Astrocyte (in vitro differentiated cells and primary cell): ENCODE results near the gene PRCD. TPM values are rescaled to one million over a fixed set of nuclear protein-coding genes. Genes with fewer than 3 reads are reported as not detected.
"Not testable (repeated sequence)": the region's sequence is repeated elsewhere in the genome, so short reads cannot be mapped to it uniquely, and the experiment has no call there.

ENCODE experiments used
- DNase-seq: peaks from one replicate; pipeline ENCODE4 v3.0.0-alpha.2; 2010; ENCODE audit warnings: low read depth
- FAIRE-seq: peaks from 2 replicates; lab custom pipeline; 2011; peaks lifted over from hg19 to GRCh38; lab: Jason Lieb, UNC
- H2AFZ ChIP-seq: 2 replicates; pipeline ENCODE4 v1.6.0; 2012; ENCODE audit warnings: low read depth, low read length, inconsistent platforms
- H3K27ac ChIP-seq: 2 replicates; pipeline ENCODE4 v1.5.1; 2011; ENCODE audit warnings: low read depth, low read length, inconsistent platforms
- H3K27me3 ChIP-seq: 2 replicates; pipeline ENCODE4 v1.6.0; 2011; ENCODE audit warnings: low read length, inconsistent platforms; ENCODE audit not compliant: insufficient read depth
- H3K36me3 ChIP-seq: 2 replicates; pipeline ENCODE4 v1.5.1; 2011; ENCODE audit warnings: low read length, inconsistent platforms; ENCODE audit not compliant: insufficient read depth
- H3K4me1 ChIP-seq: 2 replicates; pipeline ENCODE4 v1.5.1; 2011; ENCODE audit warnings: low read length, inconsistent platforms; ENCODE audit not compliant: insufficient read depth
- H3K4me2 ChIP-seq: 2 replicates; pipeline ENCODE4 v1.6.0; 2012; ENCODE audit warnings: low read length, inconsistent platforms
- H3K4me3 ChIP-seq: 2 replicates; pipeline ENCODE4 v1.5.1; 2011; ENCODE audit warnings: low read depth, mild to moderate bottlenecking, low read length, inconsistent platforms; ENCODE audit not compliant: insufficient read depth
- H3K79me2 ChIP-seq: 2 replicates; pipeline ENCODE4 v1.6.0; 2012; ENCODE audit warnings: mild to moderate bottlenecking, low read length, inconsistent platforms; ENCODE audit not compliant: insufficient read depth
- H3K9ac ChIP-seq: 2 replicates; pipeline ENCODE4 v1.6.0; 2012; ENCODE audit warnings: mild to moderate bottlenecking, low read length, inconsistent platforms
- H3K9me3 ChIP-seq: 2 replicates; pipeline ENCODE4 v1.5.1; 2012; ENCODE audit warnings: low read depth, mild to moderate bottlenecking, low read length, inconsistent platforms; ENCODE audit not compliant: insufficient read depth
- H4K20me1 ChIP-seq: 2 replicates; pipeline ENCODE4 v1.6.0; 2012; ENCODE audit warnings: low read length, inconsistent platforms; ENCODE audit not compliant: insufficient read depth
- H3K27ac Mint-ChIP-seq: one replicate; pipeline ENCODE4 v1.8.0; 2021; ENCODE audit warnings: mild to moderate bottlenecking, mixed read lengths; ENCODE audit not compliant: unreplicated experiment
- H3K27me3 Mint-ChIP-seq: one replicate; pipeline ENCODE4 v1.8.0; 2021; ENCODE audit warnings: low read depth, mixed read lengths; ENCODE audit not compliant: unreplicated experiment
- H3K36me3 Mint-ChIP-seq: one replicate; pipeline ENCODE4 v1.8.0; 2021; ENCODE audit warnings: low read depth, mixed read lengths; ENCODE audit not compliant: unreplicated experiment
- H3K4me1 Mint-ChIP-seq: one replicate; pipeline ENCODE4 v1.8.0; 2021; ENCODE audit warnings: low read depth, mixed read lengths; ENCODE audit not compliant: unreplicated experiment
- H3K4me3 Mint-ChIP-seq: one replicate; pipeline ENCODE4 v1.8.0; 2021; ENCODE audit warnings: mild to moderate bottlenecking, moderate library complexity, mixed read lengths; ENCODE audit not compliant: unreplicated experiment
- H3K9me3 Mint-ChIP-seq: one replicate; pipeline ENCODE4 v1.8.0; 2021; ENCODE audit warnings: mild to moderate bottlenecking, mixed read lengths; ENCODE audit not compliant: unreplicated experiment
- EZH2 ChIP-seq: IDR thresholded peaks from 2 replicates; pipeline ENCODE4 v1.6.1; 2012; ENCODE audit warnings: mild to moderate bottlenecking, low read length, inconsistent platforms; ENCODE audit not compliant: insufficient read depth
- total RNA-seq: library from RNA; stranded (reverse); gene quantifications from 2 replicates; pipeline ENCODE4 v1.2.1, GENCODE V29; 2021
- TF ChIP-seq, protein P1 (sequence below): IDR thresholded peaks from 2 replicates; pipeline ENCODE4 v1.5.1; 2011; ENCODE audit warnings: low read depth, mild to moderate bottlenecking, inconsistent platforms, low read length, moderate library complexity; ENCODE audit not compliant: insufficient read depth

Gene PRCD
- total RNA-seq, 1 donor from 2014 or later: 2.2 TPM

DNA sequence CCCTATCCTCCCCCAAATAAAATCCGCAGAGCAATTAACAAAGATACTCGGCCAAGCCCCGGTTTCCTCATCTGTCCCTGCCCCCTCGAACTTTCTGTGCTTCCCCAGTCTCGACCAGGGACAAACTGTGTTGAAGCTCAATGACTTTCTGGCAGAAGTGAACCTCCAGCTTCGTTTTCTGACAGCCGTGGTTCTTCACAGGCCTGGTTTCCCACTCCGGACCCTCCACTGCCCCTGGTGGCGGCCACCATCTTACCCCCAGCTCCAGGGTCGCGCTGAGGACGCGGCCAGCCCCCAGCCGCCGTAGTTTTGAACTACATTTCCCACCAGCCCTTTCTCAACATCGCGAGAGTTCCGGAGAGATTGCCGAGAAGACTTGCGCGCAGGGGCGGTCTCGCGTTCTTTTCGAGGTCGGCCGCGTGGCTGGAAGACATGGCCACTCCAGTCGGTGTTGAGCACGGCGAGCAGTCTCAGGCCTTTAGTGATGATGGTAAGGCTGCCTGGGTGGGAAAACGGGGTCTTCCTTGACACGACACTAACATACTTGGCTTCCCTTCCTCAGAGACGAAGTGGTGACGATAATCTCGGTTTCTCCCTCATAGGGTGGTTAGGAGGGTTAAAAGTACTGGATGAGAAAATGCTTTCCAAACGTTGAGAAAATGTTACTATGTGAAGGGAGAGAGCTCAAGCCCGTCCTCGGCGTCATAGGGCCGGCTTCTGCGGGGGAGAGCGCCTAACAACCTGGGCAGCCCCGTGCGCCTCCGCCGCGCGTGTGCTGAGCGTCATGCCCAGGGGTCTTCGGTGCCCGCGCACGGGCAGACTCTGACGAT lies 17.7 kb downstream of the PRCD start:
- peaks cover 32% of the 10 kb centered on the region for H3K4me1 Mint-ChIP-seq
- peaks cover 6% of the 10 kb centered on the region for H3K36me3 Mint-ChIP-seq
- H3K27ac Mint-ChIP-seq: peak overlapping the region; percentile 93
- Histone ChIP-seq H3K4me2 (peak overlapping the region; percentile 87), H3K4me3 (peak overlapping the region; percentile 98), H3K9me3 (no peaks in the 10 kb centered on the region), H2AFZ (peak overlapping the region; percentile 82), H3K36me3 (peaks cover 16% of the 10 kb centered on the region), H3K27me3 (no peaks in the 10 kb centered on the region), H4K20me1 (peaks cover 41% of the 10 kb centered on the region), H3K79me2 (peaks cover 45% of the 10 kb centered on the region), H3K4me1 (peaks cover 43% of the 10 kb centered on the region), H3K9ac (peak overlapping the region; percentile 100), H3K27ac (peak overlapping the region; percentile 95)
- TF ChIP-seq EZH2: no peak
- TF ChIP-seq, protein P1, sequence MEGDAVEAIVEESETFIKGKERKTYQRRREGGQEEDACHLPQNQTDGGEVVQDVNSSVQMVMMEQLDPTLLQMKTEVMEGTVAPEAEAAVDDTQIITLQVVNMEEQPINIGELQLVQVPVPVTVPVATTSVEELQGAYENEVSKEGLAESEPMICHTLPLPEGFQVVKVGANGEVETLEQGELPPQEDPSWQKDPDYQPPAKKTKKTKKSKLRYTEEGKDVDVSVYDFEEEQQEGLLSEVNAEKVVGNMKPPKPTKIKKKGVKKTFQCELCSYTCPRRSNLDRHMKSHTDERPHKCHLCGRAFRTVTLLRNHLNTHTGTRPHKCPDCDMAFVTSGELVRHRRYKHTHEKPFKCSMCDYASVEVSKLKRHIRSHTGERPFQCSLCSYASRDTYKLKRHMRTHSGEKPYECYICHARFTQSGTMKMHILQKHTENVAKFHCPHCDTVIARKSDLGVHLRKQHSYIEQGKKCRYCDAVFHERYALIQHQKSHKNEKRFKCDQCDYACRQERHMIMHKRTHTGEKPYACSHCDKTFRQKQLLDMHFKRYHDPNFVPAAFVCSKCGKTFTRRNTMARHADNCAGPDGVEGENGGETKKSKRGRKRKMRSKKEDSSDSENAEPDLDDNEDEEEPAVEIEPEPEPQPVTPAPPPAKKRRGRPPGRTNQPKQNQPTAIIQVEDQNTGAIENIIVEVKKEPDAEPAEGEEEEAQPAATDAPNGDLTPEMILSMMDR: peak; percentile 38
- peak; percentile 85 for DNase-seq
- peaks cover 2% of the 10 kb centered on the region for H3K9me3 Mint-ChIP-seq
- no peak for FAIRE-seq
- no peaks in the 10 kb centered on the region for H3K27me3 Mint-ChIP-seq
- H3K4me3 Mint-ChIP-seq: peak overlapping the region; percentile 99

DNA sequence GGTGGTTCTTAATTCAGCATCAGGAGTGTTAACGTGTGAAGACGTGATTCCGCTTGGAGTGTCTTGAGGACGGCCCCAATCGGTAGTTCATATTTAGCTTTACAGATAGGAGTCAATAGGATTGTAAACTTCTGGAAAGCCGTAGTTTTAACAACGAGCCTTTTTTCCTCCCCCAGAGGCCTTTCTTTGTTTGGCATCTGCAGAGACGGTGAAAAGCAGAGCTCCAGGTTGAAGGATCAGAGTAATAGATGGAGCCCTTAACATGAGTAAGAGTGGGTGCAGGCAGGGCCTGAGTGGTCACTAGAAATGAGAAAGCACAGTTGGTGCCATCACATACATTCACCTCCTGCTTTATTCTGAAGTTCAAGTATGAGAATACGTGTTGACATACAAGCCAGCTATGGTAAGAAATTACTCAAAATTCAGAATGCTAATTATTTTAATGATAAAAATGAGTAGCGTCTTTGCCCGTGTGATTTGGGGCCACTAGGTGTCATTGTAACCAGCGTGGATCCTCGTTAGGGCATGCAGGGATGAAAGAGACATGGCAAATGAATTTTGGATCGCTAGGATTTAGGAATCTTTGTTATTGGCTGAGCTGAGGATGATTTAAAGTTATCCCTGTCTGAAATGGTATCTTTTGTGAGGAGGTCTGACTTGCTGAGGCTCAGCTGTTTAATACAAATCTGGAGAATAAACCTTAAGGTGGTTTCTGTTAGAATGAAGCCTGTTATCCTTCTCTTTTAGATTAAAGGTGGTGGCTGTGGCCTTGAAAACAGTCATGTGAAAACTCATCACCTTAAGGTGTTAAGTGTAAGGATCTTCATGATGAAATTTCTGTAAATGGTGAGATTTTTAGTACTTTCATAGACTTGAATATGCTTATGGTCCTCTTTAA lies 18.6 kb downstream of the PRCD start:
- Histone ChIP-seq H2AFZ (peak overlapping the region; percentile 81), H3K27ac (peak overlapping the region; percentile 95), H3K36me3 (peaks cover 16% of the 10 kb centered on the region), H3K9ac (peak overlapping the region; percentile 100), H3K4me1 (peaks cover 48% of the 10 kb centered on the region), H3K4me2 (peak overlapping the region; percentile 87), H3K79me2 (peaks cover 45% of the 10 kb centered on the region), H3K4me3 (peak overlapping the region; percentile 98), H4K20me1 (peaks cover 49% of the 10 kb centered on the region), H3K9me3 (no peaks in the 10 kb centered on the region), H3K27me3 (no peaks in the 10 kb centered on the region)
- H3K36me3 Mint-ChIP-seq: peaks cover 10% of the 10 kb centered on the region
- peaks cover 39% of the 10 kb centered on the region for H3K4me1 Mint-ChIP-seq
- no peak for DNase-seq
- H3K4me3 Mint-ChIP-seq: peak overlapping the region; percentile 99
- FAIRE-seq: no peak
- peak overlapping the region; percentile 93 for H3K27ac Mint-ChIP-seq
- H3K9me3 Mint-ChIP-seq: peaks cover 2% of the 10 kb centered on the region
- H3K27me3 Mint-ChIP-seq: no peaks in the 10 kb centered on the region
- TF ChIP-seq EZH2: no peak
- TF ChIP-seq, protein P1: peak; percentile 47

DNA sequence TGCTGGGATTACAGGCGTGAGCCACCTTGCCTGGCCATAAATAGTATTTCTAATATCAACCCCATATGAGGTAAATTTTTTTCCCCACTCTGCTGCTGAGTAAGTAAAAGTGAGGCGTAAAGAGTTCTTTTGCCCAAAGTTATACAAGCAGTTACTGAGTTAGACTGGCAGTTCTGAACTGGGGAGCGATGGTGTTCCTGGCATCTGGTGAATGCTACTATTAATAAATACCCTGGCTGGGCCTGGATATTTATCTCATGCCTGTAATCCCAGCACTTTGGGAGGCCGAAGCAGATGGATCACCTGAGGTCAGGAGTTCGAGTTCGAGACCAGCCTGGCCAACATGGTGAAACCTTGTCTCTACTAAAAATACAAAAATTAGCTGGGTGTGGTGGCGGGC lies 19.6 kb downstream of the PRCD start:
- peaks cover 39% of the 10 kb centered on the region for H3K4me1 Mint-ChIP-seq
- Histone ChIP-seq H4K20me1 (peaks cover 49% of the 10 kb centered on the region), H3K4me2 (peak overlapping the region; percentile 87), H3K4me3 (peak overlapping the region; percentile 98), H3K4me1 (peaks cover 48% of the 10 kb centered on the region), H3K9ac (peak overlapping the region; percentile 100), H3K79me2 (peaks cover 45% of the 10 kb centered on the region), H3K36me3 (peaks cover 17% of the 10 kb centered on the region)
- not testable (repeated sequence) for H3K27ac ChIP-seq, H3K9me3 ChIP-seq, FAIRE-seq, H3K9me3 Mint-ChIP-seq, H2AFZ ChIP-seq, H3K27ac Mint-ChIP-seq, DNase-seq, H3K27me3 ChIP-seq, H3K27me3 Mint-ChIP-seq
- H3K4me3 Mint-ChIP-seq: peak overlapping the region; percentile 99
- peaks cover 11% of the 10 kb centered on the region for H3K36me3 Mint-ChIP-seq
